ENCODE measurements around the gene LGALS13. TPM values are rescaled to one million over a fixed set of nuclear protein-coding genes. Genes with fewer than 3 reads are reported as not detected.

The LGALS13 gene
- total RNA-seq, 1 experiment from 2014 or later = not detected

DNA sequence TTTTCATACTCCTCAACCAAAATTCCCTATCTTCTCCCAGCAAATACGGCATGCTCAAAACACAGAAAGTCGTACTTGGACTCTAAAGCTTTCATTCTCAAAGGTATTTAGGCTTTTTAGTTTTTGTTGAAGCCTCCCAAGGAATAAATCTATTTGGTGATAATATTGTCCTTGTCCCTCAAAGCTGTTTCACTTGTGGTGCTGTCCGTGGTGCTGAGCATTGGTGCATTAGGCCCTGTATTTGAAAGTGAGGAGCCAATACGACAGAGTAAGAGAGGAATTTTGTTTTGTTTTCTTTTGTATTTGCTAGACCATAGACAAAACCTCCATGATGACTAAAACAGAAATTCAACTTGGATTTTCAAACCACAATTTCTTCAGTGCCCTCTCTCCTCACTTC, 3.2 kb upstream of the LGALS13 start:
- POLR2A ChIA-PET = no interaction called here
- H3K9ac ChIP-seq (ENCODE audit: low read length) = no peak overlapping the region
- H3K9me3 ChIP-seq (ENCODE audit: control insufficient read depth in 1 of 2, insufficient read depth in 1 of 2, low read depth in 1 of 2, low read length in 2 of 2) = no peaks in the 10 kb centered on the region
- H3K4me1 ChIP-seq (ENCODE audit: control insufficient read depth in 1 of 2, insufficient read depth in 2 of 2, low read length in 2 of 2) = no peaks in the 10 kb centered on the region
- intact Hi-C loops (cut with micrococcal nuclease) = loop anchor here (5.0 kb wide), 1 partner anchor 43 kb away; no protein-coding TSS in a partner anchor
- H3K9me2 ChIP-seq (ENCODE audit: insufficient read depth) = no peaks in the 10 kb centered on the region
- ATAC-seq (no peak), DNase-seq (ENCODE audit: low read depth, low spot score) (no peak)
- RAD21 ChIA-PET (ENCODE audit: low non-redundant PET in 1 of 2, low total read pairs in 2 of 2, uncharacterized antibody in 2 of 2, unreplicated experiment in 2 of 2) = no interaction called here
- no peak overlapping the region for H3K4me2 ChIP-seq (ENCODE audit: low read length)
- no peak overlapping the region for H3K27ac ChIP-seq (ENCODE audit: low read depth, low read length)
- no peaks in the 10 kb centered on the region for H3K36me3 ChIP-seq (ENCODE audit: control insufficient read depth in 1 of 2, insufficient read depth in 2 of 2, low read length in 2 of 2)
- no peaks in the 10 kb centered on the region for H3K79me2 ChIP-seq (ENCODE audit: insufficient read depth, low read length)
- peaks cover 53% of the 10 kb centered on the region for H3K27me3 ChIP-seq (ENCODE audit: insufficient read depth, low read length)
- H2AFZ ChIP-seq (ENCODE audit: low read depth, low read length, poor library complexity, severe bottlenecking) = no peak overlapping the region
- H4K20me1 ChIP-seq (ENCODE audit: insufficient read depth) = no peaks in the 10 kb centered on the region
- CTCF ChIA-PET = no interaction called here
- no peak overlapping the region for H3K4me3 ChIP-seq (replicated peaks in 1 of 2; ENCODE audit: low read depth in 1 of 2, low read length in 2 of 2)
- BruUV-seq (replicated peaks) = no TSS peak
- TF ChIP-seq, protein P1, sequence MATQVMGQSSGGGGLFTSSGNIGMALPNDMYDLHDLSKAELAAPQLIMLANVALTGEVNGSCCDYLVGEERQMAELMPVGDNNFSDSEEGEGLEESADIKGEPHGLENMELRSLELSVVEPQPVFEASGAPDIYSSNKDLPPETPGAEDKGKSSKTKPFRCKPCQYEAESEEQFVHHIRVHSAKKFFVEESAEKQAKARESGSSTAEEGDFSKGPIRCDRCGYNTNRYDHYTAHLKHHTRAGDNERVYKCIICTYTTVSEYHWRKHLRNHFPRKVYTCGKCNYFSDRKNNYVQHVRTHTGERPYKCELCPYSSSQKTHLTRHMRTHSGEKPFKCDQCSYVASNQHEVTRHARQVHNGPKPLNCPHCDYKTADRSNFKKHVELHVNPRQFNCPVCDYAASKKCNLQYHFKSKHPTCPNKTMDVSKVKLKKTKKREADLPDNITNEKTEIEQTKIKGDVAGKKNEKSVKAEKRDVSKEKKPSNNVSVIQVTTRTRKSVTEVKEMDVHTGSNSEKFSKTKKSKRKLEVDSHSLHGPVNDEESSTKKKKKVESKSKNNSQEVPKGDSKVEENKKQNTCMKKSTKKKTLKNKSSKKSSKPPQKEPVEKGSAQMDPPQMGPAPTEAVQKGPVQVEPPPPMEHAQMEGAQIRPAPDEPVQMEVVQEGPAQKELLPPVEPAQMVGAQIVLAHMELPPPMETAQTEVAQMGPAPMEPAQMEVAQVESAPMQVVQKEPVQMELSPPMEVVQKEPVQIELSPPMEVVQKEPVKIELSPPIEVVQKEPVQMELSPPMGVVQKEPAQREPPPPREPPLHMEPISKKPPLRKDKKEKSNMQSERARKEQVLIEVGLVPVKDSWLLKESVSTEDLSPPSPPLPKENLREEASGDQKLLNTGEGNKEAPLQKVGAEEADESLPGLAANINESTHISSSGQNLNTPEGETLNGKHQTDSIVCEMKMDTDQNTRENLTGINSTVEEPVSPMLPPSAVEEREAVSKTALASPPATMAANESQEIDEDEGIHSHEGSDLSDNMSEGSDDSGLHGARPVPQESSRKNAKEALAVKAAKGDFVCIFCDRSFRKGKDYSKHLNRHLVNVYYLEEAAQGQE (IDR thresholded peaks at IDR 0.05; ENCODE audit: low read depth) = peak; percentile 89
- TF ChIP-seq ZNF274 (IDR thresholded peaks at IDR 0.05; ENCODE audit: low read depth, low read length) = no peak
- no peak for TF ChIP-seq FOSL1 (IDR thresholded peaks at IDR 0.05; ENCODE audit: low read depth)
- no peak for TF ChIP-seq CBX3 (IDR thresholded peaks at IDR 0.05; ENCODE audit: low read depth)
- TF ChIP-seq TCF7L2 (IDR thresholded peaks at IDR 0.05; ENCODE audit: borderline replicate concordance, extremely low read depth, insufficient read depth, insufficient read length) = no peak

GRCh38 chr19:39603825-39604224, 1.5 kb downstream of the LGALS13 start:
- no peaks in the 10 kb centered on the region for H3K36me3 ChIP-seq (ENCODE audit: control insufficient read depth in 1 of 2, insufficient read depth in 2 of 2, low read length in 2 of 2)
- no peak overlapping the region for H3K9ac ChIP-seq (ENCODE audit: low read length)
- ChIA-PET RAD21 (ENCODE audit: low non-redundant PET in 1 of 2, low total read pairs in 2 of 2, uncharacterized antibody in 2 of 2, unreplicated experiment in 2 of 2) (no interaction called here), CTCF (no interaction called here), POLR2A (no interaction called here)
- no peak overlapping the region for H3K4me2 ChIP-seq (ENCODE audit: low read length)
- no peak overlapping the region for H3K4me3 ChIP-seq (replicated peaks in 1 of 2; ENCODE audit: low read depth in 1 of 2, low read length in 2 of 2)
- no peaks in the 10 kb centered on the region for H3K9me2 ChIP-seq (ENCODE audit: insufficient read depth)
- ATAC-seq (no peak), DNase-seq (ENCODE audit: low read depth, low spot score) (no peak)
- H2AFZ ChIP-seq (ENCODE audit: low read depth, low read length, poor library complexity, severe bottlenecking) = no peak overlapping the region
- intact Hi-C loops (cut with micrococcal nuclease) = no loop called here
- no peak overlapping the region for H3K27ac ChIP-seq (ENCODE audit: low read depth, low read length)
- H3K4me1 ChIP-seq (ENCODE audit: control insufficient read depth in 1 of 2, insufficient read depth in 2 of 2, low read length in 2 of 2) = no peaks in the 10 kb centered on the region
- H4K20me1 ChIP-seq (ENCODE audit: insufficient read depth) = no peaks in the 10 kb centered on the region
- no peaks in the 10 kb centered on the region for H3K79me2 ChIP-seq (ENCODE audit: insufficient read depth, low read length)
- no peaks in the 10 kb centered on the region for H3K9me3 ChIP-seq (ENCODE audit: control insufficient read depth in 1 of 2, insufficient read depth in 1 of 2, low read depth in 1 of 2, low read length in 2 of 2)
- H3K27me3 ChIP-seq (ENCODE audit: insufficient read depth, low read length) = peaks cover 69% of the 10 kb centered on the region
- no TSS peak for BruUV-seq (replicated peaks)
- no peak for TF ChIP-seq FOSL1 (IDR thresholded peaks at IDR 0.05; ENCODE audit: low read depth)
- no peak for TF ChIP-seq JUND (IDR thresholded peaks at IDR 0.05)
- TF ChIP-seq, protein P1 (IDR thresholded peaks at IDR 0.05; ENCODE audit: low read depth) = no peak
- TF ChIP-seq TCF7L2 (IDR thresholded peaks at IDR 0.05; ENCODE audit: borderline replicate concordance, extremely low read depth, insufficient read depth, insufficient read length) = no peak
- no peak for TF ChIP-seq EZH2 (IDR thresholded peaks at IDR 0.05)
- no peak for TF ChIP-seq CTCF (IDR thresholded peaks at IDR 0.05 in 2 of 3, conservative IDR thresholded peaks at IDR 0.05 in 1 of 3; ENCODE audit: borderline replicate concordance in 1 of 3, insufficient read depth in 1 of 3, low read depth in 2 of 3, low read length in 2 of 3)
- no peak for TF ChIP-seq ELF1 (IDR thresholded peaks at IDR 0.05; ENCODE audit: borderline replicate concordance, low read depth)
- TF ChIP-seq SRF (IDR thresholded peaks at IDR 0.05; ENCODE audit: low read depth) = no peak
